IMR-90 (cell line): ENCODE data around the gene ARMC9. TPM values are rescaled to one million over a fixed set of nuclear protein-coding genes. Genes with fewer than 3 reads are reported as not detected.

Experiments used
- ATAC-seq: fragments of 200-7000 bp; cut with Tn5 transposase; 2 replicates; pipeline ENCODE4 v1.9.1; 2020; ENCODE audit warnings: low read depth, mild to moderate bottlenecking, moderate library complexity
- BruUV-seq: library from RNA; stranded (reverse); fragments of 400-500 nt; replicated peaks from 2 replicates; lab custom pipeline; 2021; lab: Mats Ljungman, UMichigan
- CTCF ChIA-PET: fragments of 300-600 bp; formaldehyde crosslinking; extraction: SDS; loops from one replicate; lab custom pipeline; 2021; ENCODE audit warnings: antibody characterized with exemption; lab: Yijun Ruan, JAX
- POLR2A ChIA-PET: fragments of 300-600 bp; sonication (Branson Sonifier 250); formaldehyde crosslinking; loops from one replicate; lab custom pipeline; 2022; ENCODE audit warnings: antibody characterized with exemption; ENCODE audit not compliant: unreplicated experiment; lab: Charles Lee
- DNase-seq: peaks from one replicate; pipeline ENCODE4 v3.0.0; 2013
- H2AFZ ChIP-seq: replicated peaks from 2 replicates; pipeline ENCODE3; 2013; ENCODE audit warnings: low read length, mild to moderate bottlenecking; ENCODE audit not compliant: poor library complexity
- H2AK5ac ChIP-seq: 2 replicates; pipeline ENCODE4 v1.6.1; 2013; ENCODE audit warnings: low read depth, low read length, inconsistent platforms
- H2AK9ac ChIP-seq: replicated peaks from 2 replicates; pipeline ENCODE3; 2013; ENCODE audit warnings: mild to moderate bottlenecking, low read depth, low read length, moderate library complexity; ENCODE audit not compliant: poor library complexity
- H2BK120ac ChIP-seq: 2 replicates; pipeline ENCODE4 v1.6.1; 2013; ENCODE audit warnings: low read depth, low read length, inconsistent platforms
- H2BK15ac ChIP-seq: 3 replicates; pipeline ENCODE4 v1.6.1; 2013; ENCODE audit warnings: low read depth, low read length, inconsistent platforms
- H2BK20ac ChIP-seq: 2 replicates; pipeline ENCODE4 v1.6.1; 2013; ENCODE audit warnings: low read depth, mild to moderate bottlenecking, inconsistent platforms, low read length, moderate library complexity
- H2BK5ac ChIP-seq: 2 replicates; pipeline ENCODE4 v1.6.1; 2013; ENCODE audit warnings: mild to moderate bottlenecking, low read depth, low read length, inconsistent platforms; ENCODE audit not compliant: poor library complexity, severe bottlenecking
- H3K14ac ChIP-seq: replicated peaks from 2 replicates; pipeline ENCODE4 v1.6.1; 2013; ENCODE audit warnings: low read depth, low read length, inconsistent platforms
- H3K18ac ChIP-seq: 2 replicates; pipeline ENCODE4 v1.6.1; 2013; ENCODE audit warnings: low read depth, low read length, control low read depth
- H3K23ac ChIP-seq: 2 replicates; pipeline ENCODE4 v1.6.1; 2013; ENCODE audit warnings: low read depth, low read length, inconsistent platforms
- H3K27ac ChIP-seq: 2 replicates; pipeline ENCODE4 v1.5.1; 2013; ENCODE audit warnings: mild to moderate bottlenecking, control low read depth, low read length; ENCODE audit not compliant: insufficient read depth
- H3K27me3 ChIP-seq: 2 replicates; pipeline ENCODE4 v1.6.1; 2013; ENCODE audit warnings: low read length; ENCODE audit not compliant: control insufficient read depth, insufficient read depth
- H3K36me3 ChIP-seq: 2 replicates; pipeline ENCODE4 v1.6.1; 2013; ENCODE audit warnings: low read length, mixed read lengths; ENCODE audit not compliant: control insufficient read depth, insufficient read depth
- H3K4ac ChIP-seq: 2 replicates; pipeline ENCODE4 v1.6.1; 2013; ENCODE audit warnings: low read depth, low read length, inconsistent platforms
- H3K4me1 ChIP-seq: 2 replicates; pipeline ENCODE4 v1.6.1; 2013; ENCODE audit warnings: low read length, mixed read lengths; ENCODE audit not compliant: control insufficient read depth, insufficient read depth
- H3K4me2 ChIP-seq: 2 replicates; pipeline ENCODE4 v1.6.1; 2013; ENCODE audit warnings: low read depth, mild to moderate bottlenecking, control low read depth, low read length, moderate library complexity
- H3K4me3 ChIP-seq: 2 replicates; pipeline ENCODE4 v1.5.1; 2013; ENCODE audit warnings: low read depth, mild to moderate bottlenecking, control low read depth, low read length, moderate library complexity; ENCODE audit not compliant: insufficient read depth
- H3K56ac ChIP-seq: 2 replicates; pipeline ENCODE4 v1.6.1; 2013; ENCODE audit warnings: low read length, inconsistent platforms; ENCODE audit not compliant: insufficient read depth; ENCODE audit errors: extremely low read depth
- H3K79me1 ChIP-seq, 2 experiments: 2 replicates each; pipeline ENCODE4 v1.6.1; 2013; ENCODE audit warnings: low read length in 2 of 2, inconsistent platforms in 1 of 2, low read depth in 1 of 2
- H3K9ac ChIP-seq: 2 replicates; pipeline ENCODE4 v1.6.1; 2013; ENCODE audit warnings: low read depth, low read length, control low read depth
- H3K9me1 ChIP-seq: 2 replicates; pipeline ENCODE4 v1.6.1; 2013; ENCODE audit warnings: low read length, inconsistent platforms; ENCODE audit not compliant: insufficient read depth
- H3K9me3 ChIP-seq: 2 replicates; pipeline ENCODE4 v1.6.1; 2013; ENCODE audit warnings: low read length; ENCODE audit not compliant: control insufficient read depth, insufficient read depth
- H4K20me1 ChIP-seq: 2 replicates; pipeline ENCODE4 v1.6.1; 2013; ENCODE audit warnings: low read length, inconsistent platforms; ENCODE audit not compliant: insufficient read depth
- H4K5ac ChIP-seq: 2 replicates; pipeline ENCODE4 v1.6.1; 2013; ENCODE audit warnings: mild to moderate bottlenecking, low read depth, low read length, control low read depth
- H4K8ac ChIP-seq, 2 experiments: 2 replicates each; pipeline ENCODE4 v1.6.1; 2013; ENCODE audit warnings: low read depth in 2 of 2, low read length in 2 of 2, control low read depth in 1 of 2, inconsistent platforms in 1 of 2
- H4K91ac ChIP-seq: 2 replicates; pipeline ENCODE4 v1.6.1; 2013; ENCODE audit warnings: low read depth, low read length, inconsistent platforms; ENCODE audit not compliant: insufficient read depth
- BHLHE40 ChIP-seq: fragments of 150-350 bp; IDR thresholded peaks from 2 replicates; pipeline ENCODE4 v1.6.1; 2016; ENCODE audit warnings: mild to moderate bottlenecking, low read depth, low read length
- CEBPB ChIP-seq: IDR thresholded peaks from 2 replicates; pipeline ENCODE4 v1.6.1; 2012; ENCODE audit warnings: low read depth, low read length, improper control_type of control experiment
- CHD1 ChIP-seq: IDR thresholded peaks from 2 replicates; pipeline ENCODE4 v1.6.1; 2012; ENCODE audit warnings: low read depth, low read length, improper control_type of control experiment
- CTCF ChIP-seq: conservative IDR thresholded peaks from 2 replicates; pipeline ENCODE4 v1.5.1; 2012; ENCODE audit warnings: mild to moderate bottlenecking, low read depth, low read length, improper control_type of control experiment
- FOS ChIP-seq: fragments of 150-350 bp; IDR thresholded peaks from 2 replicates; pipeline ENCODE4 v1.6.1; 2016; ENCODE audit warnings: low read depth, low read length
- MAFK ChIP-seq: IDR thresholded peaks from 2 replicates; pipeline ENCODE4 v1.6.1; 2012; ENCODE audit warnings: low read depth, low read length, improper control_type of control experiment
- MAZ ChIP-seq: IDR thresholded peaks from 2 replicates; pipeline ENCODE4 v1.6.1; 2012; ENCODE audit warnings: low read depth, mild to moderate bottlenecking, low read length, improper control_type of control experiment, moderate library complexity, borderline replicate concordance
- MXI1 ChIP-seq: IDR thresholded peaks from 2 replicates; pipeline ENCODE4 v1.6.1; 2012; ENCODE audit warnings: low read depth, mild to moderate bottlenecking, low read length, moderate library complexity, borderline replicate concordance
- NFE2L2 ChIP-seq: fragments of 150-350 bp; IDR thresholded peaks from 2 replicates; pipeline ENCODE4 v1.6.1; 2016; ENCODE audit warnings: low read depth, mild to moderate bottlenecking, low read length
- POLR2A ChIP-seq: IDR thresholded peaks from 2 replicates; pipeline ENCODE4 v1.6.1; 2012; ENCODE audit warnings: mild to moderate bottlenecking, low read depth, low read length
- RAD21 ChIP-seq: IDR thresholded peaks from 2 replicates; pipeline ENCODE4 v1.6.1; 2012; ENCODE audit warnings: low read length, improper control_type of control experiment
- RCOR1 ChIP-seq: IDR thresholded peaks from 2 replicates; pipeline ENCODE4 v1.6.1; 2012; ENCODE audit warnings: mild to moderate bottlenecking, low read length, improper control_type of control experiment; ENCODE audit not compliant: insufficient replicate concordance
- RFX5 ChIP-seq: IDR thresholded peaks from 2 replicates; pipeline ENCODE4 v1.8.0; 2012; ENCODE audit warnings: low read depth, mild to moderate bottlenecking, low read length, moderate library complexity
- SMC3 ChIP-seq: fragments of 150-350 bp; IDR thresholded peaks from 2 replicates; pipeline ENCODE4 v1.6.1; 2016; ENCODE audit warnings: low read depth, mild to moderate bottlenecking, antibody characterized with exemption, low read length, moderate library complexity
- WGBS, 2 experiments: methylation state at CpG; one replicate each; pipeline versions ENCODE4 v1.1.5 to v1.1.7; 2013; ENCODE audit warnings: missing lambda C conversion rate in 2 of 2; ENCODE audit not compliant: insufficient read length in 1 of 2; ENCODE audit errors: extremely low coverage in 2 of 2; 5-methylcytosine and 5-hydroxymethylcytosine counted together
- dilution Hi-C: fragments of 300-500 bp; cut with HindIII; formaldehyde crosslinking; loops from one replicate; pipeline ENCODE4 v1.14.3; 2018; ENCODE audit warnings: low sequenced_read_pairs; ENCODE audit not compliant: unreplicated experiment
- in situ Hi-C: fragments of 300-500 bp; cut with MboI; formaldehyde crosslinking; loops from 3 replicates; pipeline ENCODE4 v1.14.3; 2019; ENCODE audit warnings: low sequenced_read_pairs, inconsistent platforms, mixed read lengths
- intact Hi-C: fragments of 100-400 bp; cut with micrococcal nuclease; formaldehyde crosslinking; loops from 2 replicates; pipeline ENCODE4 v1.10.0; 2022
- polyA plus RNA-seq, 3 experiments: library from polyadenylated mRNA; depleted of rRNA; stranded (reverse); fragments of >200 nt; gene quantifications; 2 replicates each; pipeline ENCODE4 v1.2.3, GENCODE V29; 2012; ENCODE audit warnings: low replicate concordance in 1 of 3
- total RNA-seq: library from RNA; depleted of rRNA; stranded (reverse); fragments of >200 nt; gene quantifications from 2 replicates; pipeline ENCODE4 v1.2.3, GENCODE V29; 2012
- TF ChIP-seq, protein P1 (sequence below): fragments of 150-350 bp; IDR thresholded peaks from 2 replicates; pipeline ENCODE4 v1.6.1; 2016; ENCODE audit warnings: low read depth, mild to moderate bottlenecking, low read length, moderate library complexity, borderline replicate concordance

ARMC9 gene
- total and polyA plus RNA-seq, 2 of the 4 experiments (the other 2 are of a cell fraction), result 36.0 to 46.6 TPM

GRCh38 chr2:231369580-231370428 lies 171.4 kb downstream of the ARMC9 start:
- dilution Hi-C loops (no loop called here), intact Hi-C loops (no loop called here), in situ Hi-C loops (no loop called here)
- Histone ChIP-seq H4K91ac (no peak overlapping the region), H3K4me3 (no peak overlapping the region), H3K4me2 (no peak overlapping the region), H3K9ac (no peak overlapping the region), H3K27me3 (no peaks in the 10 kb centered on the region), H3K9me3 (no peaks in the 10 kb centered on the region), H3K18ac (no peak overlapping the region), H4K5ac (no peak overlapping the region), H3K36me3 (no peaks in the 10 kb centered on the region; the same call in 1 of the 2 replicates), H3K23ac (no peak overlapping the region), H3K79me1 (no peaks in the 10 kb centered on the region), H2BK20ac (no peak overlapping the region), H2BK120ac (no peak overlapping the region), H3K4me1 (peaks cover 9% of the 10 kb centered on the region), H3K9me1 (peaks cover 3% of the 10 kb centered on the region; the same call in 1 of the 2 replicates), H2BK15ac (no peak overlapping the region), H3K27ac (no peak overlapping the region), H2AFZ (no peak overlapping the region), H4K20me1 (no peaks in the 10 kb centered on the region), H2BK5ac (no peak overlapping the region), H2AK9ac (peak overlapping the region; percentile 42), H4K8ac (no peak overlapping the region), H3K56ac (no peak overlapping the region), H3K4ac (no peak overlapping the region), H3K14ac (no peak overlapping the region), H2AK5ac (no peak overlapping the region)
- ATAC-seq (no peak), DNase-seq (no peak)
- BruUV-seq, result no TSS peak
- ChIA-PET POLR2A (no interaction called here), CTCF (no interaction called here)
- WGBS, 2 experiments, result 66% methylated on average over 9 of the region's 23 CpGs; no CpG with 5 or more reads in 1 of the 2 experiments
- TF ChIP-seq CTCF (no peak), FOS (no peak), POLR2A (no peak), BHLHE40 (no peak), CHD1 (no peak), NFE2L2 (no peak), SMC3 (no peak), MAZ (no peak), MXI1 (no peak), MAFK (no peak), RFX5 (no peak), RAD21 (no peak), CEBPB (no peak), RCOR1 (no peak)
- TF ChIP-seq, protein P1, sequence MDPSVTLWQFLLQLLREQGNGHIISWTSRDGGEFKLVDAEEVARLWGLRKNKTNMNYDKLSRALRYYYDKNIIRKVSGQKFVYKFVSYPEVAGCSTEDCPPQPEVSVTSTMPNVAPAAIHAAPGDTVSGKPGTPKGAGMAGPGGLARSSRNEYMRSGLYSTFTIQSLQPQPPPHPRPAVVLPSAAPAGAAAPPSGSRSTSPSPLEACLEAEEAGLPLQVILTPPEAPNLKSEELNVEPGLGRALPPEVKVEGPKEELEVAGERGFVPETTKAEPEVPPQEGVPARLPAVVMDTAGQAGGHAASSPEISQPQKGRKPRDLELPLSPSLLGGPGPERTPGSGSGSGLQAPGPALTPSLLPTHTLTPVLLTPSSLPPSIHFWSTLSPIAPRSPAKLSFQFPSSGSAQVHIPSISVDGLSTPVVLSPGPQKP, result no peak
